HG03060 (cell line): Measurements from ENCODE around the gene KCNG3.

ENCODE experiments used
- ATAC-seq: cut with Tn5 transposase; IDR thresholded peaks from one replicate; pipeline ENCODE4 v1.9.1; 2021; ENCODE audit warnings: low read depth, moderate number of reproducible peaks; ENCODE audit not compliant: unreplicated experiment

The KCNG3 gene

GRCh38 chr2:42488297-42488696 lies 5.5 kb downstream of the KCNG3 start:
- no peak for ATAC-seq

- ATAC-seq, result no peak
Observed at GRCh38 chr2:42486145-42486906, 7.5 kb downstream of the KCNG3 start.

- ATAC-seq, result no peak
Observed at GRCh38 chr2:42480402-42480801, 13.4 kb downstream of the KCNG3 start.

- no peak for ATAC-seq
Observed at GRCh38 chr2:42474765-42475454, 18.9 kb downstream of the KCNG3 start.

- ATAC-seq, result no peak
Observed at GRCh38 chr2:42470706-42471105, 23.1 kb downstream of the KCNG3 start.

GRCh38 chr2:42464631-42465030 lies 29.2 kb downstream of the KCNG3 start:
- ATAC-seq, result no peak

- no peak for ATAC-seq
Observed at GRCh38 chr2:42463570-42463969, 30.2 kb downstream of the KCNG3 start.

- ATAC-seq, result no peak
Observed at GRCh38 chr2:42459296-42459695, 34.5 kb downstream of the KCNG3 start.

- no peak for ATAC-seq
Observed at GRCh38 chr2:42458396-42458795, 35.4 kb downstream of the KCNG3 start.

- no peak for ATAC-seq
Observed at GRCh38 chr2:42457011-42457410, 36.8 kb downstream of the KCNG3 start.

GRCh38 chr2:42456126-42456839 lies 37.5 kb downstream of the KCNG3 start:
- ATAC-seq, result no peak

- ATAC-seq, result no peak
Observed at GRCh38 chr2:42452545-42452944, 41.2 kb downstream of the KCNG3 start.

GRCh38 chr2:42450136-42450535 lies 43.6 kb downstream of the KCNG3 start:
- ATAC-seq, result no peak

- no peak for ATAC-seq
Observed at GRCh38 chr2:42449163-42450087, 44.4 kb downstream of the KCNG3 start.

- ATAC-seq, result no peak
Observed at GRCh38 chr2:42448163-42448562, 45.6 kb downstream of the KCNG3 start.

- no peak for ATAC-seq
Observed at GRCh38 chr2:42446503-42447271, 47.1 kb downstream of the KCNG3 start.

- no peak for ATAC-seq
Observed at GRCh38 chr2:42443718-42444399, 49.9 kb downstream of the KCNG3 start.

GRCh38 chr2:42442774-42443173 lies 51.0 kb downstream of the KCNG3 start:
- ATAC-seq, result no peak

GRCh38 chr2:42438685-42439084 lies 55.1 kb downstream of the KCNG3 start:
- ATAC-seq, result no peak
